GM10847 (cell line): ENCODE results near the gene MRPL32.

ENCODE experiments used
- POLR2A ChIP-seq: IDR thresholded peaks from 2 replicates; pipeline ENCODE4 v1.6.1; 2011; ENCODE audit not compliant: insufficient read length; ENCODE audit errors: extremely low read depth

MRPL32 gene

DNA sequence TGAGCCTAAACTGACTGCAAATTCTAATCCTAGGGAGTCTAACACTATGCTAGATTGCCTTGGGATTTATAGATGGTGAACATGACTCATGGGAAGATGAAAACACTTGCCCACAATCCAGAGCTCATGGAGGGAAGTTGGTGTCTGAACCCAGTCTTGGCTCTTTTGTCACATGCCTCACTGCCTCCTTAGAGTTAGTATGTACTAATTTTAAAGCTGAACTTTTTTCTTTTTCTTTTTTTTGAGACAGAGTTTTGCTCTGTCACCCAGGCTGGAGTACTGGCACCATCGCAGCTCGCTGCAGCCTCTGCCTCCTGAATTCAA, 14.4 kb downstream of the MRPL32 start:
- TF ChIP-seq POLR2A = no peak

DNA sequence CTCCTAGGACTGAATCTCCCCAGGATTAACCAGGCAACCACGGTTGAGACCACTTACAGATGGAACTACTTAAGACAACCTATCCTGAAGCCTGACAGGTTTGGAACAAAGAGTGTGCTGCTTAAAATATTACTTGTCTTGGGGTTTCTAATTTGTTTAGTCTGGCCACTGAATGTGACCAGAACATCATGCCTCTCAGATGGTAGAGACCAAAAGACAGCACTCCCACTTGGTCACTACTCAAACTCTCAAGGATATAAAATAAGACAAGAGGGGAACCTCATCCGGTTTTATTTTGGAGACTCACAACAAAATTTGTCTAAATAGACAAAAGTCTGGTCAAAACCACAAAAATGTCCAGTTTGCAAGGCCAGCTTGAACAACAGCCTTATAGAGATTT, 15.3 kb downstream of the MRPL32 start:
- no peak for TF ChIP-seq POLR2A

DNA sequence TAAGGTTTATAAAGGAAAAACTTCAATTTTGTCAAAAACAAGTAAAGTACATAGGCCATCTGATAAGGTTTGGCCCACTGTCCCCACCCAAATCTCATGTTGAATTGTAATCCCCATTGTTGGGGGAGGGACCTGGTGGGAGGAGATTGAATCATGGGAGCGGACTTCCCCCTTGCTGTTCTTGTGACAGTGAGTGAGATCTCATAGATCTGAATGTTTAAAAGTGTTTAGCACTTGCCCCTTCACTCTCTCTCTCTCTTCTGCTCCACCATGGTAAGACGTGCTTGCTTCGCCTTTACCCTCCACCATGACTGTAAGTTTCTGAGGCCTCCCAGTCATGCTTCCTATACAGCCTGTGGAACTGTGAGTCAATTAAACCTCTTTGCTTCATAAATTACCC, 18.2 kb downstream of the MRPL32 start:
- no peak for TF ChIP-seq POLR2A

DNA sequence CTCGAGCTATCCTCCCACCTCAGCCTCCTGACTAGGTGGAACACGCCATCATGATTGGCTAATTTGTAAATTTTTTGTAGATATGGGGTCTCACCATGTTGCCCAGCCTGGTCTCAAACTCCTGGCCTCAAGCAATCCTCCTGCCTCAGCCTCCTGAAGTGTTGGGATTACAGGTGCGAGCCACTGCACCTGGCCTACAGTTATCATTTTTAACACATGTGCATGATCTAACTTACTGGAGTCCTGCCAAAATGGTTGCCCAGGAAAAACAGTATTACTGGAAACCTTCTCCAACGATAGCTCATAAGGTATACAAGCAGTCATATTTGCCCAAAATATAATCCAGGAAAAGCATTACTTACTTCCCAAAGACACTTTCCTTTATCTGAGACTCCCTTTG, 20.2 kb downstream of the MRPL32 start:
- no peak for TF ChIP-seq POLR2A

DNA sequence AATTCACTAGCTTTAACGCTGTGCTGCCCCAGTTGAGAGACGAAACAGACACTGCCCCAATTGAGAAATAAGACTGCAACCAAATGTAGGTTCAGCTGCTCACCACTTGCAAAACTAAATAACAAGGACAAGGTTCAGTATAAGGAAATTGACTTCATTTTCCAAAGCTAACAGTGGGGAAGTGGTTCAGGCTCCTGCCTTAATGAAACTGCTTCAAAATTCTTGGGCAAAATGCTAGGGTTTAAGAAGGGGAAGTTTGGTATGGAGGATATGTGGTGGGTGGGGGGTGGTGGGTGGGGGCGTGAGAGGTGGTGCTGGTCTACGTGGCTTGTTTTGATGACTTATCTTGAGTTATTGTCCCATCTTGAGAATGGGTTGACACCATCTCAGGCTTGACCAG, 21.8 kb downstream of the MRPL32 start:
- TF ChIP-seq POLR2A = no peak

DNA sequence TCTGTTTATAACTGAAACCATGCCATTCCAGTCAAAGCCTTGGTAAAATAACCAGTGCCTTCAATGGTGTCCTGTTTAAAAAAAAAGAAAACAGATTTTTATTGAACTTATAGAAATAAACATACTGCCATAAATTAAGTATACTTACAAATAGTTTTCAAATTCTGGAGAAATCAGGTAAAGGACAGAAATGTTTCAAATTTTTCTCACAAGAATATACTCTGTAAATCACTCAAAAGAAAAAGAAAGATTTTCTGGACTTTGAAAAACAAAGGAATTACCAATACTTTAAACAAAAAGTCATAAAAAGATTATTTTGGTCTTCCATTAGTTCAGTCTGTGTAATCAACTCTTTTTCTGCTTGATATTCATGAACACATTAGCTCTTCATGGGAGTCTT, 23.9 kb downstream of the MRPL32 start:
- TF ChIP-seq POLR2A = no peak

DNA sequence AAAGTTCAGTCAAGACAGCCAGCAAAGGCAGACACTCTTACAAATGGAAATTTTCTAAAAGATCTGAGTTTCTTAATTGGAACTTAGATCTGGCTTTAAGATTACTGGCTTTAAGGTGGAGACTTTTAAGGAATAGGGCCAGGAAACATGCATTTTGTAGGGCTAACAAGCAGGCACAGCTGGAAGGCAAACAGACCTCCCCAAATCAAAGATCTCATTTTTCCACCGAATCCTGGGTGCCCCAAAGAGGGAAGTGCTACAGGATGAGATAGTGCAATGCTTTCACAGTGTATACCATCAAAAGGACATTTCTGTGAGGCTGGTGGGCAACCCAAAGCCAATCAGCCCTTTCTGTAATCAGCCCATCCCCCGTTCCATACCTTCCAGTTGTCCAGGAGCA, 27.4 kb downstream of the MRPL32 start:
- no peak for TF ChIP-seq POLR2A

DNA sequence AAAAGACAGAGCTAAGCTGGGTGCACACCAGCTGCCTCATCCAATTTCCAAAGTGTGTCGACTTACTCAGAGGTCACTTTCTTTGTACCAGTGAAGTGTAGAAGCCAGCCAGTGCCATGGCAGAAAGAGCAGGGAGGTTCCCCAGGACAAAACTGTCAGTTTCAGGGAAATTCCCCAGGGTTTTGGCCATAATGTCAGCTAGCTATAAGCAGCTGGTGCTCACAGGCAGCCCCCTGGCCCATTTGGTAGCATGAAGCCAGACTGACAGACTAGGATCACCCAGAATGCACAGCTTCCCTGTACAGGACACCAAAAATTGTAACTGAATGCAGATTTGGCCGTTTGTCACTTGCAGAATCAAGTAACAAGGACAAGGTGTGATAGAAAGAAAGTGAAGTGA, 28.6 kb downstream of the MRPL32 start:
- TF ChIP-seq POLR2A = no peak

DNA sequence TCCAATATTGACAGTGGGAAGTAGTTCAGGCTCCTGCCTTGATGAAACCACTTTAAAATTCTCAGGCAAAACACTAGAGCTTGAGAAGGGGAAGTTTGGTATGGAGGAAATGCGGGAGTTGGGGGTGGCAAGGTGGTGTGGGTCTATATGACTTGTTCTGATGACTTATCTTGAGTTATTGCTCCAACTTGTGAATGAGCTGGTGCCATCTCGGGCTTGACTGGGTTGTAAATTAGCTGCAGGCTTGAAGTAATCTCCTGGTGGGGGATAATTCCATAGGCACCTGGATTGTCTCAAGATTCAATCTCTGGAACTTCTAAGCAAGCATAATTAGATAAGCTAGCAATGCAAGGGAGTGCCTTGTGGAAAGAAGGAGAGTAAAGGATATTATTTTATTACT, 29.0 kb downstream of the MRPL32 start:
- TF ChIP-seq POLR2A = no peak

DNA sequence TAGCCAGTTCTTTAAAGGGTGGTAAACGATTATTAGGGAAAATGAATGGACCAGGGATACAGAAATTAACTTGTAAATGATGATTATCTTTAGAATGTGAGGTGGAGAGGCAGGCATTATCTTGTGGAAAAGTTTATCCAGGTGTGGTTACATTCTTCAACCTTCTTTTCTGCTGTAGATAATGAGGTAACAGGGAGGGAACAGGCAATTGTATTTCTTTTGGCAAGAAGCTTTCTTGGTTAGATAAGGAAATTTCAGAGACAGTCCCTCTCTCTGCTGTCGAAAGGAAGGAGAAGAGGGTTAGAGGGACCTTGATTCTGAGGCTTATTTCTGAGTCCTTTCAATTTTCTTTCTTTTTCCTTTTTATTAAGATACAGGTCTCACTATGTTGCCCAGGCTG, 32.1 kb downstream of the MRPL32 start:
- no peak for TF ChIP-seq POLR2A

DNA sequence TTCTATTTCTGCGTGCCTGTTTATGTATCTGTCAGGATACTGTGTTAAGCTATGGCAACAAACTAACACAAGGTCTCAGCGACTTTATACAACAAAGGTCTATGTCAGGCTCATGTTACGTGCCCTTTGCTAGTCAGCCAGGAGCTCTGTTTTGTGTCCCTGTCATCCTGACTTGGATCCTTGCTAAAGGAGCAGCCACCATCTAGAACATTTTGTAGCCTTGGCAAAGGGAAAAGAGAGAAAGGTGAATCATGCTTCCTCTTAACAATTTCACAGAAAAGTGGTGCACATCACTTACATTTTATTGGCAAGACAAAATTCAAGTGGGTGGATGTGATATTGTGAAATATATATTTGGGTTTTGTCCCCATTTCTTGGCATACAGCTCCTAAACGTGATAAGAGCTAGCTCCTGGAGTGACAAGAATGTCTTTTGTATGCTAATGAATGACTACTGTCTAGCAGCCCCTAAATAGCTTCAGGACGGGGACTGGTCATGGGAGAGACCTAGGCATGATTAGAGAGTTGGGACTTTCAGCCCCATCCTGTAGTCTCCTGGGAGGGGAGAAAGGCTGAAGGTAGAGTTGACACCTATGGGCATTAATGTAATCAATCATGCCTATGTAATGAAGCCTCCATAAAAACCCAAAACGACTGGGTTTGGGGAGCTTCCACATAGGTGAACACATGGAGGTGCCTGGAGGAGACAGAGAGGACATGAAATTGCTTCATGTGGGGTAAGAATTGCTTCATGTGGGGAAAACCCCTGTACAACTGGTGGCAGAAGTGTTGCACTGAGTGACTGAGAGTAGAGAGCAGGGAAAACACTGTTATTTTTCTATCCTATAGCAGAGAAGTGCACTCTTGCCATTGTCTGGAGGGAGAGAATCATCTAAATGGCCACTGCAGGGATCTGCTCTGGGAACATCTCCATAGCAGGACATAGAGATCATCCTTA, 33.0 kb downstream of the MRPL32 start:
- TF ChIP-seq POLR2A = no peak

DNA sequence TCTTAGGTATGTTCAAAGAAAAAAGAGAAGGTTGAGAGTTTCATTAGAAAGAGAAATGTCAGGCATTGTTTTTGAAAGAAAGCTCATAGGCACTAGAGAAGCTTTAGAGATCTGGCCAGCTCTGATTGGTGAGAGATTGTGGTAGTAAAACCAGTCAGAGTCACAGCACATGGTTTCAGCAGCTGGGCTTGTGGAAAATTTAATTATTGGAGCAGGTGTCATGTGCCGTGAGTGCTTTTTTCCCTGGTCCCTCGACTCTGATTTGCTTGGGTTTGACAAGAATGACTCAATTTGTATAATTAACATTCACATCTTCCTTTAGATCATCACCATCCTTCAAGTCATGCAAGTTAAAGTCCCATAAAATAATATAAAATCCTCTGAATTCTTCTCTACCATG, 35.2 kb downstream of the MRPL32 start:
- no peak for TF ChIP-seq POLR2A

DNA sequence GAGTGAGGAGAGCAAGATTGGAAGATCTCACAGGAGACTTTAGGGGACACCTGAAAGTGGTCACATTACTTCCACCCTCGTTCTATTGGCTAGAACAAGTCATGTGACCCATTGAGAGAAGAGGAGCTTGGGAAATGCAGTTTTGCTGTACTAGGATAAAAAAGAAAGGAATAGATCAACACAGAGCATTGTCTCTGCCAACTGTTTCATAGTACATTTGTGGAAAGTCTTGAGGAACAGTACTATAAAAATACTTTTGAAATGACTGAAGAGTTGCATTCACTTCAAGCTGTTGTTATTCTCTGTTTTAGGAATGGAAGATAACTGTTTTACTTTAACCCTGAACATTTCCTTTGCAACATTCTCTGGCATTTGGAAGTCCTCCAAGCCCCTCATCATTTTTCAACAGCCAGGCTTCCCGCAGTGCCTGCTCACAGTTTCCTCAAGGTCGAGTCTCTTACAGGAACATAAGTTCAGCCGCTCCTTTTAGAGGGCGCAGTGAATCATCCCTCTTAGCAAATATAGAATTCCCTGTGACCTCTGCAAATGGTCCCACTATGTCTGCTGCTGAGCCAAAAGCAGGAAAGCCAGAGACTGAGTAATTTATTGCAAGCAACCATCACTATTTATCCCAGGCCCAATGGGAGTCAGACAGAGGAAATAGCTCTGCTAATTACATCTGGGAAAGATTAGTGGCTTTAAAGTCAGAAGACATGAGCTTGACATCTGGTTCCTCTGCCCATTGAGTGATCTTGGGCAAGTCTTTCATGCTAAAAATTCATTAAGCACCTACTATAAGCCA, 40.7 kb downstream of the MRPL32 start:
- TF ChIP-seq POLR2A = no peak

DNA sequence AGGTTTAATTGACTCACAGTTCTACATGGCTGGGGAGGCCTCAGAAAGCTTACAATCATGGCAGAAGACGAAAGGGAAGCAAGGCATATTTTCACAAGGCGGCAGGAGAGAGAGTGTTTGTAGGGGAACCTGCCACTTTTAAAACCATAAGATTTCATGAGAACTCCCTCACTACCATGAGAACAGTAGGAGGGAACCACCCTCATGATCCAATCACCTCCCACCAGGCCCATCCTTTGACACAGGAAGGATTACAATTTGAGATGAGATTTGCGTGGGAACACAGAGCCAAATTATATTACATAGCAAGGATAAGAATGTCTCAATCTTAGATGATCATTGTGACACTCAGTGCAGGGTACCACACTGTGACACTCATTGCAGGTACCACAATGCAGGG, 44.2 kb downstream of the MRPL32 start:
- no peak for TF ChIP-seq POLR2A

DNA sequence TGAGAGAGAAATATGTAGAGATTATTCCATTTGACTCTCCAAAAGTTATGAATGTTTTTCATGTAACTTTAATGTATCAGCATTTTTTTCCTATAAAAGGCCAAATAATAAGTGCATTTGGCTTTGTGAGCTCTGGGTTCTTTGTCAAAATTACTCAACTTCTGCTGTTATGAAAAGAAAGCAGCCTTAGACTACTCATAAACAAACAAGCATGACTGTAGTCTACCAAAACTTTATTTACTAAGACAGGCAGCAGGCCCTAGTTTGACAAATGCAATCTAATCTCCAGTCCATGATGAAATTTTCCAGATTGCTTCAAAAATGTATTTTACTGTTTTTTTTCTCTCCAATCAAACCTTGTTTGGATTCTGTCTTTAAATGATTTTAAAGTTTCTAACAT, 46.3 kb downstream of the MRPL32 start:
- TF ChIP-seq POLR2A = no peak

DNA sequence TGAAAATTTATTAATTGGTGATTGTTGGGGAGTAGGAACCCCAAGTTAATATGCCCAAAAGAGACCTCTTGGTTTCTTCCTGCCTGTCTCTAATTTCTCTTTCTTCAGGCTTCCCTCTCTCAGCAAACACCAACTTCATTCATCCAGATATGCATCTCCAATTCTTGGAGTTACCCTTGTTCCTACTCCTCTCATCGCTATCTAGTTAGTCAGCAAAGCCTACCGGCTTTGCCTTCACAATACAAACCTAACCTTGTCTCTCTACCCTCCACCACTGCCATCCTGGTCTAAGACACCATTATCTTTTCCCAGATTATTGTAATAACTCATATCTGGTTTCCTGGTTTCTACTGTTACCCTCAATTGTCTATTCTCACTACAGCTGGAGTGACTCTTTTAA, 47.9 kb downstream of the MRPL32 start:
- no peak for TF ChIP-seq POLR2A
